Body of pancreas (tissue), 4 donors: ENCODE results near the gene COMT.

ENCODE experiments used
- CTCF ChIP-seq, 7 experiments: fragments of 450-650 bp in 4 of 7; fragments of 200-600 bp in 3 of 7; sonication (generic) in 3 of 7; IDR thresholded peaks; one replicate each; pipeline ENCODE4 v1.5.1; 2016 to 2019; ENCODE audit warnings: antibody characterized with exemption in 7 of 7
- POLR2A ChIP-seq, 3 donors: fragments of 450-650 bp; IDR thresholded peaks; one replicate each; pipeline ENCODE4 v1.6.1; 2016; ENCODE audit warnings: antibody characterized with exemption in 3 of 3, mild to moderate bottlenecking in 2 of 3

GRCh38 chr22:19898831-19899567 is 42.6 kb upstream of the COMT start:
- TF ChIP-seq POLR2A (IDR thresholded peaks at IDR 0.05): no peak
- no peak for TF ChIP-seq CTCF (IDR thresholded peaks at IDR 0.05)
